Ishikawa (cell line): Measurements from ENCODE around the gene MT1M.

Experiments used
- CEBPB ChIP-seq: IDR thresholded peaks from 2 replicates; pipeline ENCODE4 v1.6.1; 2012
- CREB1 ChIP-seq: IDR thresholded peaks from 2 replicates; pipeline ENCODE4 v1.6.1; 2012; ENCODE audit warnings: low read depth
- EGR1 ChIP-seq: IDR thresholded peaks from 2 replicates; pipeline ENCODE4 v1.6.1; 2012
- EP300 ChIP-seq: IDR thresholded peaks from 2 replicates; pipeline ENCODE4 v1.6.1; 2012; ENCODE audit warnings: borderline replicate concordance
- FOXM1 ChIP-seq: IDR thresholded peaks from 2 replicates; pipeline ENCODE4 v1.6.1; 2012; ENCODE audit warnings: low read depth, borderline replicate concordance
- NFIC ChIP-seq: IDR thresholded peaks from 2 replicates; pipeline ENCODE4 v1.6.1; 2012
- RAD21 ChIP-seq: IDR thresholded peaks from 2 replicates; pipeline ENCODE4 v1.6.1; 2012; ENCODE audit warnings: low read depth
- REST ChIP-seq: IDR thresholded peaks from 2 replicates; pipeline ENCODE4 v1.6.1; 2012; ENCODE audit warnings: low read depth, mild to moderate bottlenecking
- TAF1 ChIP-seq: IDR thresholded peaks from 2 replicates; pipeline ENCODE4 v1.6.1; 2012; ENCODE audit warnings: low read depth, mild to moderate bottlenecking
- TCF12 ChIP-seq: IDR thresholded peaks from 2 replicates; pipeline ENCODE4 v1.6.1; 2012; ENCODE audit warnings: low read depth
- TEAD4 ChIP-seq: IDR thresholded peaks from 2 replicates; pipeline ENCODE4 v1.6.1; 2012
- ZBTB7A ChIP-seq: IDR thresholded peaks from 2 replicates; pipeline ENCODE4 v1.6.1; 2012; ENCODE audit warnings: low read depth
- TF ChIP-seq, protein P1 (sequence below): IDR thresholded peaks from 2 replicates; pipeline ENCODE4 v1.6.1; 2012
- TF ChIP-seq, protein P2 (sequence below): IDR thresholded peaks from 2 replicates; pipeline ENCODE4 v1.6.1; 2012

DNA sequence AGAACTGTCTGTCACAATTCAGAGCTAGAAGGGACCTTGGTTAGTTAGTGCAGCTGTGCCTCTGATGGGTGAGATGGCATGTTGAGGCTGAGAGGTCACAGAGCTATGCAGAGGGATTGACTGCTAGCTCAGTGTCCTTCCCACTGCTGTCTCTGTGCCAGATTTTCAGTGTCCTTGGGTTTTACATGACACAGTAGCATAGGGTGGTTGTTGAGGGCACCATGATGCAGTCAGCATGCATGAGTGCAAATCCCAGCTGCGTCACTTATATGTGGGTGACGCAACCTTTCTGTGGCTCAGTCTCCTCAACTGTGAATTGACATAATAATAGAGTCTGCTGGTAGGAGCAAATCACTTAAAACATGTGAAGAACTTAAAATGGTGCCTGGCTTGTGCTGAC, 8.7 kb downstream of the MT1M start:
- TF ChIP-seq, protein P1, sequence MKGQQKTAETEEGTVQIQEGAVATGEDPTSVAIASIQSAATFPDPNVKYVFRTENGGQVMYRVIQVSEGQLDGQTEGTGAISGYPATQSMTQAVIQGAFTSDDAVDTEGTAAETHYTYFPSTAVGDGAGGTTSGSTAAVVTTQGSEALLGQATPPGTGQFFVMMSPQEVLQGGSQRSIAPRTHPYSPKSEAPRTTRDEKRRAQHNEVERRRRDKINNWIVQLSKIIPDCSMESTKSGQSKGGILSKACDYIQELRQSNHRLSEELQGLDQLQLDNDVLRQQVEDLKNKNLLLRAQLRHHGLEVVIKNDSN: no peak
- TF ChIP-seq CREB1 (no peak), TCF12 (no peak), TAF1 (no peak), ZBTB7A (no peak), REST (no peak), EP300 (no peak), CEBPB (no peak), TEAD4 (no peak), RAD21 (no peak), NFIC (no peak), EGR1 (no peak), FOXM1 (no peak)
- TF ChIP-seq, protein P2, sequence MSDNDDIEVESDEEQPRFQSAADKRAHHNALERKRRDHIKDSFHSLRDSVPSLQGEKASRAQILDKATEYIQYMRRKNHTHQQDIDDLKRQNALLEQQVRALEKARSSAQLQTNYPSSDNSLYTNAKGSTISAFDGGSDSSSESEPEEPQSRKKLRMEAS: no peak
